CD8-positive, alpha-beta memory T cell (primary cell): ENCODE measurements around the gene EPYC. TPM values are rescaled to one million over a fixed set of nuclear protein-coding genes. Genes with fewer than 3 reads are reported as not detected.

Source experiments
- CTCF ChIA-PET: fragments of 350-600 bp; sonication (Branson Sonifier 250); formaldehyde crosslinking; loops from one replicate; lab custom pipeline; 2021; ENCODE audit warnings: antibody characterized with exemption; lab: Charles Lee
- POLR2A ChIA-PET: fragments of 350-600 bp; sonication (Branson Sonifier 250); formaldehyde crosslinking; loops from one replicate; lab custom pipeline; 2021; ENCODE audit warnings: antibody characterized with exemption; lab: Charles Lee
- DNase-seq, 5 donors: peaks; one replicate each; pipeline versions ENCODE4 v3.0.0 to v3.0.0-alpha.2; 2020 to 2022; ENCODE audit warnings: mixed read lengths in 1 of 5
- H3K27ac ChIP-seq: one replicate; pipeline ENCODE4 v1.7.0; 2013; ENCODE audit warnings: low read depth, mild to moderate bottlenecking, low read length, moderate library complexity
- H3K27me3 ChIP-seq: 2 replicates; pipeline ENCODE4 v1.7.0; 2013; ENCODE audit warnings: low read length, mild to moderate bottlenecking; ENCODE audit not compliant: insufficient read depth, poor library complexity, severe bottlenecking
- H3K36me3 ChIP-seq: 2 replicates; pipeline ENCODE4 v1.7.0; 2013; ENCODE audit warnings: mild to moderate bottlenecking, low read length, moderate library complexity; ENCODE audit not compliant: insufficient read depth
- H3K4me1 ChIP-seq: 2 replicates; pipeline ENCODE4 v1.7.0; 2013; ENCODE audit warnings: mild to moderate bottlenecking, low read length, moderate library complexity; ENCODE audit not compliant: insufficient read depth
- H3K4me3 ChIP-seq: 2 replicates; pipeline ENCODE4 v1.7.0; 2013; ENCODE audit warnings: mild to moderate bottlenecking, low read length
- H3K9me3 ChIP-seq: 2 replicates; pipeline ENCODE4 v1.7.0; 2013; ENCODE audit warnings: mild to moderate bottlenecking, low read length
- H3K27ac Mint-ChIP-seq, 8 donors: one replicate each; pipeline ENCODE4 v1.8.0; 2020 to 2021; ENCODE audit warnings: mixed read lengths in 8 of 8, mild to moderate bottlenecking in 6 of 8, inconsistent platforms in 3 of 8, moderate library complexity in 3 of 8
- H3K27me3 Mint-ChIP-seq, 2 donors: one replicate each; pipeline ENCODE4 v1.8.0; 2020 to 2021; ENCODE audit warnings: mixed read lengths in 2 of 2, mild to moderate bottlenecking in 1 of 2, moderate library complexity in 1 of 2
- H3K36me3 Mint-ChIP-seq, 3 donors: one replicate each; pipeline ENCODE4 v1.8.0; 2020 to 2021; ENCODE audit warnings: mixed read lengths in 3 of 3, inconsistent platforms in 1 of 3, mild to moderate bottlenecking in 1 of 3
- H3K4me1 Mint-ChIP-seq, 3 donors: one replicate each; pipeline ENCODE4 v1.8.0; 2020 to 2021; ENCODE audit warnings: mixed read lengths in 3 of 3, inconsistent platforms in 1 of 3, mild to moderate bottlenecking in 1 of 3
- H3K4me3 Mint-ChIP-seq, 7 donors: one replicate each; pipeline ENCODE4 v1.8.0; 2020 to 2021; ENCODE audit warnings: mixed read lengths in 7 of 7, mild to moderate bottlenecking in 6 of 7, moderate library complexity in 4 of 7, inconsistent platforms in 2 of 7
- H3K9me3 Mint-ChIP-seq, 5 donors: one replicate each; pipeline ENCODE4 v1.8.0; 2020 to 2022; ENCODE audit warnings: mixed read lengths in 5 of 5, mild to moderate bottlenecking in 3 of 5, moderate library complexity in 2 of 5, inconsistent platforms in 1 of 5
- polyA plus RNA-seq: library from polyadenylated mRNA; unstranded; fragments of 300-500 nt; fragmentation: Illumina TruSeq; gene quantifications from one replicate; pipeline ENCODE4 v1.2.3, GENCODE V29; 2021
- total RNA-seq, 2 experiments: library from RNA; stranded (reverse); gene quantifications; one replicate each; pipeline ENCODE4 v1.2.3, GENCODE V29; 2021

The EPYC gene
- total and polyA plus RNA-seq, 3 experiments from 2014 or later, result not detected

DNA sequence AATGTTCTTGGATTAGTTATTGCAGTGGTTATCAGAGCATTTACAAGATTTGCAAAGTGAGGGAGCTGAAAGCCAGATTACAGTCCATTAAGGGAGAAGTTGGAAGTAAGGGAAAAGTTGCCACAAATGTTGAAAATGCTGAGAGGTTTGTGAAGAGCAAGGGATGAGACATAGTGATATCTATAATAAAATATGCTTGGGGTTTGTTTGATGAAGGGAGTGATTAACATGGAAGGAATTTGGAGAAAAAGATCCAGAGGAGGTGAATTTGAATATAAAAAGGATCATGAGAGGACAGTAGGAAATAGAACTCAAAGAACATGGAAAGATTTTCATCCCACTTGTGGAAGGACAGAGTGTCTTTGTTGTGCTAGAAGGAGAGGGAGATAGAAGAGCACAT, 30.5 kb downstream of the EPYC start:
- H3K27me3 Mint-ChIP-seq, result peaks cover 0 to 4% of the 10 kb centered on the region in 2 donors
- POLR2A ChIA-PET, result no interaction called here
- Histone ChIP-seq H3K36me3 (no peaks in the 10 kb centered on the region), H3K4me3 (no peak overlapping the region), H3K27ac (no peak overlapping the region), H3K27me3 (no peaks in the 10 kb centered on the region), H3K9me3 (no peaks in the 10 kb centered on the region), H3K4me1 (no peaks in the 10 kb centered on the region)
- no peak overlapping the region for H3K4me3 Mint-ChIP-seq
- no peak overlapping the region for H3K27ac Mint-ChIP-seq
- no peaks in the 10 kb centered on the region for H3K9me3 Mint-ChIP-seq
- no peaks in the 10 kb centered on the region for H3K4me1 Mint-ChIP-seq
- CTCF ChIA-PET, result no interaction called here
- no peaks in the 10 kb centered on the region for H3K36me3 Mint-ChIP-seq
- DNase-seq, result no peak

DNA sequence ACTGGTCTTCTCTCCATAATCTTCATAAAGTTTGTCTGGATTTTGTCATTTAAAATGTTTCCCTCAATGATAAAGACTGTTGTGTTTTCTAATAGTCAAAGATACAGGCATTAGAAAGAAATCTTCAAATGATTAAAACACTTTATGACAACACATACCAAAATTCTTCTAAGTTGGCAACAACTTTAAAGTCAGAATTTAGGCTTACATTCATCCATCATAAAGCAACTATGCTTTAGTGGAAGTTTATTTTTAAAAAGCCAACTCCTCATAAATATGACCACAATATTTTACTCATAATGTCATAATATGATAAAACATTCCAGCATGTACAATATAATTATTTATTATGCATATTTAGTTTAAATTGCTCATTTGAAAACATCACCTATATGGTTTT, 32.5 kb downstream of the EPYC start:
- CTCF ChIA-PET, result no interaction called here
- DNase-seq, result no peak
- no peaks in the 10 kb centered on the region for H3K9me3 ChIP-seq
- POLR2A ChIA-PET, result no interaction called here
- H3K4me1 Mint-ChIP-seq, result no peaks in the 10 kb centered on the region
- H3K27ac ChIP-seq, result no peak overlapping the region
- no peaks in the 10 kb centered on the region for H3K36me3 Mint-ChIP-seq
- no peaks in the 10 kb centered on the region for H3K9me3 Mint-ChIP-seq
- H3K4me3 ChIP-seq, result no peak overlapping the region
- no peak overlapping the region for H3K27ac Mint-ChIP-seq
- no peaks in the 10 kb centered on the region for H3K4me1 ChIP-seq
- peaks cover 4 to 7% of the 10 kb centered on the region in 2 donors for H3K27me3 Mint-ChIP-seq
- H3K36me3 ChIP-seq, result no peaks in the 10 kb centered on the region
- no peaks in the 10 kb centered on the region for H3K27me3 ChIP-seq
- H3K4me3 Mint-ChIP-seq, result no peak overlapping the region

DNA sequence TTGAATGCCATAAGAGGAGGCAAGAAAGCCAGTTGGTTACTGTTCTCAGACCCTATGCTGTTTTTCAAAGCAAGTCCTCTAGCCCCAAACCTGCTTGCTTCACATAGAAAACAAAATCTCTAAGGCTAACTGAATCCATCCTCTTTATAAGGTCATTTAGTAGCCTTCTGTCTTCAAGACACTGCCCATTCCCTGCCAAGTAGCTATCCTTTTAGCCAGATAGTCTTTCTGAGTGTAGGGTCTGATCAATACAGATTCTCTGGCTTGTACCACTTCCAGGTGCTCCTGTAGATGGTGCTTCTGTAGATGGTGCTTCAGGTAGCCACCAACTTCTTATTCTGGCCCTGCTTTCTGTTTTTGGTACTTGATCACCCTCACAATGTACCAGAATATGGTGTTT, 33.9 kb downstream of the EPYC start:
- Histone ChIP-seq H3K36me3 (no peaks in the 10 kb centered on the region), H3K27me3 (no peaks in the 10 kb centered on the region), H3K9me3 (no peaks in the 10 kb centered on the region), H3K4me1 (no peaks in the 10 kb centered on the region), H3K4me3 (no peak overlapping the region), H3K27ac (no peak overlapping the region)
- Mint-ChIP-seq H3K27ac (no peak overlapping the region), H3K4me1 (no peaks in the 10 kb centered on the region), H3K4me3 (no peak overlapping the region), H3K27me3 (peaks cover 0 to 7% of the 10 kb centered on the region in 2 donors), H3K9me3 (no peaks in the 10 kb centered on the region), H3K36me3 (no peaks in the 10 kb centered on the region)
- DNase-seq, result no peak
- POLR2A ChIA-PET, result no interaction called here
- CTCF ChIA-PET, result no interaction called here

DNA sequence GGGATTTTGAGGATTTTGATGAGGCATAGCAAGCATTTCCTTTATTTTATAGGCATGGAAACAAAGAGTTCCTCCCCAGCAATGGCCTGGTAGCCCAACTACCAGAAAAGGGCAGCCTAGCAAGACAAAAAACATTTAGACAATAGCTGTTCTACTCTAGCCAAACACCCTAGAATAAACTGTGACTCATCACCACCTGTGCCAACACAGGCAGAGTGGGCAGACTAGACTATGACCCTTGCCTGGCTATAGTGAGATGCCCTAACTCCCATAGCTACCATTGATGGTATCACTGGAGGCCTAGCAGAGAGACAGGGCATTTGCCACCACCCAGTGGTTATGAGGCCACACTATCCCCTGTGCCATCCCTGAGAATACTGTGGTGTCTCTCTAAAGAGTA, 34.3 kb downstream of the EPYC start:
- H3K4me1 Mint-ChIP-seq, result no peaks in the 10 kb centered on the region
- H3K4me3 Mint-ChIP-seq, result no peak overlapping the region
- Histone ChIP-seq H3K27me3 (no peaks in the 10 kb centered on the region), H3K9me3 (no peaks in the 10 kb centered on the region), H3K4me1 (no peaks in the 10 kb centered on the region), H3K27ac (no peak overlapping the region), H3K36me3 (no peaks in the 10 kb centered on the region), H3K4me3 (no peak overlapping the region)
- POLR2A ChIA-PET, result no interaction called here
- peaks cover 0 to 7% of the 10 kb centered on the region in 2 donors for H3K27me3 Mint-ChIP-seq
- H3K9me3 Mint-ChIP-seq, result no peaks in the 10 kb centered on the region
- CTCF ChIA-PET, result interaction anchor here (1.6 kb wide), 1 partner anchor 11 kb away, joined by 5 read pairs; no protein-coding TSS in a partner anchor
- no peaks in the 10 kb centered on the region for H3K36me3 Mint-ChIP-seq
- no peak for DNase-seq
- H3K27ac Mint-ChIP-seq, result no peak overlapping the region

DNA sequence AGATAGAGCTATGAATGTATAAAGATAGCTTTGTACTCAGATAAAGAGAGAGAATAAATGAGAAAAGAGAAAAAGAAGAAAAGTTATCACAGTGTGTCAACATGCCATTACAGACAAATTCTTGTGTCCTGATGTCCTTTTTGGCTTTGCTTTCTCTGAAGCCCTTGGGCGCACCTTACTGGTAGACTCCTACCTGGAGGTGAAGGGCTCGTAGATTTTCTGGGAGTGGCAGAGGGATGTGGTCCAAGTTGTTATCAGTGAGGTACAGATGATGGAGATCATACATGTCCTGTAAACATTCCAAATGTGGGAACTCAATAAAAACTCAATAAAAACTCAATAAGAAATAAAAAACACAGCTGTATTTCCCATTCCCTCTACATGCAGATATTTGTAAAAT, 34.9 kb downstream of the EPYC start:
- CTCF ChIA-PET, result interaction anchor here (1.6 kb wide), 1 partner anchor 11 kb away, joined by 5 read pairs; no protein-coding TSS in a partner anchor
- Mint-ChIP-seq H3K4me3 (no peak overlapping the region), H3K4me1 (no peaks in the 10 kb centered on the region), H3K36me3 (no peaks in the 10 kb centered on the region), H3K27me3 (peaks cover 0 to 7% of the 10 kb centered on the region in 2 donors), H3K27ac (no peak overlapping the region), H3K9me3 (no peaks in the 10 kb centered on the region)
- Histone ChIP-seq H3K4me1 (no peaks in the 10 kb centered on the region), H3K4me3 (no peak overlapping the region), H3K36me3 (no peaks in the 10 kb centered on the region), H3K9me3 (no peaks in the 10 kb centered on the region), H3K27ac (no peak overlapping the region), H3K27me3 (no peaks in the 10 kb centered on the region)
- DNase-seq, result no peak
- POLR2A ChIA-PET, result no interaction called here

DNA sequence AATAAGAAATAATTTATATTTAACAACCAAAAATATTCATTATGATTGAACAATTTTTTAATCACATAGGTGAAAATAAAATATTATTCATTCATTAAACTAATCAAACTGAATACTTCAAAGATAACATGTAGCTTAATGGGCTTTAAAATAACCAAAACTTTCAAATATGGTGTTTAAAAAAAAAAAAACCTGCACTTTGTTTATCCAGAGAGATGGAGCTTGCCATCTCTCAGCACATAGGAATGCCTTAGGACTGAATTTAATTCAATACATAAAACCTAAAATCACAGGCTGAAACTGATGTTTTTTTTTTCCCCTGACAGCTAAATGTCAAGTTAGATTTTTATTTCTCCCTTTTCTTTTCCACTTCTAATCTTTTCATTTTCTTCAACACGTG, 35.4 kb downstream of the EPYC start:
- no peaks in the 10 kb centered on the region for H3K4me1 Mint-ChIP-seq
- H3K9me3 Mint-ChIP-seq, result no peaks in the 10 kb centered on the region
- H3K27me3 ChIP-seq, result no peaks in the 10 kb centered on the region
- no peaks in the 10 kb centered on the region for H3K9me3 ChIP-seq
- H3K4me3 ChIP-seq, result no peak overlapping the region
- H3K4me1 ChIP-seq, result no peaks in the 10 kb centered on the region
- H3K27me3 Mint-ChIP-seq, result peaks cover 1 to 7% of the 10 kb centered on the region in 2 donors
- POLR2A ChIA-PET, result no interaction called here
- H3K4me3 Mint-ChIP-seq, result no peak overlapping the region
- no peak for DNase-seq
- no peaks in the 10 kb centered on the region for H3K36me3 Mint-ChIP-seq
- CTCF ChIA-PET, result interaction anchor here (1.6 kb wide), 1 partner anchor 10 kb away, joined by 5 read pairs; no protein-coding TSS in a partner anchor
- H3K27ac ChIP-seq, result no peak overlapping the region
- H3K27ac Mint-ChIP-seq, result no peak overlapping the region
- no peaks in the 10 kb centered on the region for H3K36me3 ChIP-seq

DNA sequence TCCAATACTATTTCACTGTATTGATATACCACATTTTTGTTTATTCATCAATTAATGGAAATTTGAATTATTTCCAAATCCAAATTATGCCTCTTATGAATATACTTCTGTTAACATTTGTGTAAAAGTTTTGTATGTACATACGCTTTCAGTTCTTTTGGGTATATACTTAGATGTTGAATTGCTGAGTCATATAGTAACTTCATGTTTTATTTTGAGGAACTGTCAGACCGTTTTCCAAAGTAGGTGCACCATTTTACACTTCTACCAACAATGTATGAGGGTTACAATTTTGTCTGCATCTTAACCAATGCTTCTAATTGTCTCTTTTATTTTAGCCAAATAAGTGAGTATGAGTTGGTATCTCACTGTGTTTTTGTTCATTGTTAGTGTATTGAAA, 39.6 kb downstream of the EPYC start:
- ChIA-PET POLR2A (no interaction called here), CTCF (no interaction called here)
- no peaks in the 10 kb centered on the region for H3K9me3 Mint-ChIP-seq
- no peaks in the 10 kb centered on the region for H3K36me3 Mint-ChIP-seq
- H3K9me3 ChIP-seq, result no peaks in the 10 kb centered on the region
- H3K4me3 Mint-ChIP-seq, result no peak overlapping the region
- no peaks in the 10 kb centered on the region for H3K27me3 ChIP-seq
- no peak overlapping the region for H3K4me3 ChIP-seq
- no peak overlapping the region for H3K27ac Mint-ChIP-seq
- H3K27me3 Mint-ChIP-seq, result peaks cover 4 to 7% of the 10 kb centered on the region in 2 donors
- H3K27ac ChIP-seq, result no peak overlapping the region
- H3K36me3 ChIP-seq, result no peaks in the 10 kb centered on the region
- DNase-seq, result no peak
- H3K4me1 ChIP-seq, result no peaks in the 10 kb centered on the region
- H3K4me1 Mint-ChIP-seq, result no peaks in the 10 kb centered on the region

DNA sequence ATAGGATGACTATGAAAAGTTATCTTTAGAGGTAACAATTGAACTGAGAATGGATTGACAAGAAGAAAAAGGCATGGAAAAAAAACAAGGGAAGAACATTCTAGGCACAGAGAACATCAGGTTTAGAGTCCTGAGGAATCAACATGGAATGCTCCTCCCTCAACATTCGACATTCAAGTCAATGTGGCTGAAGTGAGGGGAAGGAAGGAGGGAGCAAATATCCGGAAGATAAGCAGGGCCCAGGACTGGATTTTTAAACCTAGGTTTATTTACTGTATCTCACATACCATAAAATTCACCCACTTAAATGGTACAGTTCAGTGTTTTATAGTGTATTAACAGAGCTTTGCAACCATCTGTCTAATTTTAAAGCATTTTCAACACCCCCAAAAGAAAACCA, 40.2 kb downstream of the EPYC start:
- Histone ChIP-seq H3K4me1 (no peaks in the 10 kb centered on the region), H3K4me3 (no peak overlapping the region), H3K9me3 (no peaks in the 10 kb centered on the region), H3K27ac (no peak overlapping the region), H3K36me3 (no peaks in the 10 kb centered on the region), H3K27me3 (no peaks in the 10 kb centered on the region)
- H3K36me3 Mint-ChIP-seq, result no peaks in the 10 kb centered on the region
- DNase-seq, result no peak
- CTCF ChIA-PET, result no interaction called here
- no peak overlapping the region for H3K4me3 Mint-ChIP-seq
- H3K27ac Mint-ChIP-seq, result no peak overlapping the region
- peaks cover 4 to 7% of the 10 kb centered on the region in 2 donors for H3K27me3 Mint-ChIP-seq
- no peaks in the 10 kb centered on the region for H3K9me3 Mint-ChIP-seq
- POLR2A ChIA-PET, result no interaction called here
- no peaks in the 10 kb centered on the region for H3K4me1 Mint-ChIP-seq

DNA sequence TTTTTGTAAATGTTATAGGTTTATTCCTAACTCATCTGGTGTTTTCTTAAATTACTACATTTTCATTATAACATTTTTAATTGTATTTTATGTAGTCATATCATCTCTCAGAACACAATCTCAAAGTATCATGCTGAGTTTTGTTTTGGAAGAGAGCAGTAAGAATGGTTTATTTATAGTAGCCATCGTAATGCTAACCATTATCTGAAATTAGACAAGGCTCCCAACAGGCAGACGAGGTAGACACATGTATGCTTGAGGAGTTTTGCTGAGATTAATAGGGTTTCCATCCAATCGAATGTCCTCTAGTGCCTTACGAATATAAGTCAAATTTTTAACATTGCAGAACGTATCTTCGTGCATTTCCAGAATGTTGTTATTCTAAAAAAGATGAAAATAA, 40.8 kb downstream of the EPYC start:
- Mint-ChIP-seq H3K36me3 (no peaks in the 10 kb centered on the region), H3K4me1 (no peaks in the 10 kb centered on the region), H3K27ac (no peak overlapping the region), H3K4me3 (no peak overlapping the region), H3K9me3 (no peaks in the 10 kb centered on the region), H3K27me3 (peaks cover 4 to 7% of the 10 kb centered on the region in 2 donors)
- H3K27ac ChIP-seq, result no peak overlapping the region
- no peaks in the 10 kb centered on the region for H3K4me1 ChIP-seq
- no peaks in the 10 kb centered on the region for H3K36me3 ChIP-seq
- POLR2A ChIA-PET, result no interaction called here
- no peak for DNase-seq
- CTCF ChIA-PET, result no interaction called here
- no peaks in the 10 kb centered on the region for H3K9me3 ChIP-seq
- H3K27me3 ChIP-seq, result no peaks in the 10 kb centered on the region
- no peak overlapping the region for H3K4me3 ChIP-seq
